HG02981 (cell line): Measurements from ENCODE around the gene PHYH.
"Not testable (repeated sequence)": the region's sequence is repeated elsewhere in the genome, so short reads cannot be mapped to it uniquely, and the experiment has no call there.

Source experiments
- ATAC-seq: cut with Tn5 transposase; IDR thresholded peaks from one replicate; pipeline ENCODE4 v1.9.1; 2021; ENCODE audit warnings: mild to moderate bottlenecking, moderate library complexity; ENCODE audit not compliant: unreplicated experiment

Gene PHYH

DNA sequence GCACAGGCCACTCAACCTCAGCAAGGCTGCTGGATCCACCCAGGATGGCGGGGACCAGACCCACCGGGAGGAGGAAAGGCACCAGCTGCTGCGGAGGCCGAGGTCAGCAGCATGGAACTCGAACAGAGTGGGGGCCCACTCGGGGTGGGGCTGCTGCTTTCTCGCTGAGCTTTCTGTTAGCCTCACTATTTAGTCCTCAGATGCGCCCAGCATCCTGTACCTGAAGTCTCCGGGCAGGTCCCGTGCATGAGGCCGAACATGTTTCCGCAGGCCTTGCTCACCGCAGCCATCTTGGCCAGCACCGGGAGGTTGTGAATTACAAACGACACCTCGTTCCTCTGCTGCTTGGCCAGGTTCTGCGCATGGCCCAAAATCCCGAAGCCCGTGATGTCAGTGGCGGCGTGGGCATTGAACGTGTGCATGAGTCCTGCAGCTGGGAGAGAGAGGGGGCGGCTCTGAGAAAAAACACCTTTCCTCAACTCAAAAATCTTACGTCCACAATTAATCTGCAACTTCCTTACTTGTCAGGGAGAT is 22.8 kb upstream of the PHYH start:
- ATAC-seq, result no peak

GRCh38 chr10:13321576-13321975 is 21.7 kb upstream of the PHYH start:
- ATAC-seq, result no peak

DNA sequence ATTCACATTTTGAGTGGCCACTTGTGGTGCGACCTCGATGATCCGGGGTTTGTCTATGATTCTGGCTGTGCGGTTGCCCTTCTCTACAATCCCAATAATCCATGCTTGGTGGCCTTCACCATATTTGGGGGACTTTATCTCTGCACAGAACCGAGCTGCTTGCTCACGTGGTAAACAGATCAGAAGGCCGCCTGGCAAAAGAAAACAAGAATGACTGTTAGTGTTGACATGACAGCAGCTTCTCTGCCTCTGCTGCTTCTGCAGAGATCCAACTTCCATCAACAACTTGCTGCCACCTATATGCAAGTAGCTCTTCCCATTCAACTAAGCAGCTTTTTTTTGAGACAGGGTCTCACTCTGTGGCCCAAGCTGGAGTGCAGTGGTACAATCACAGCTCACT is 19.3 kb upstream of the PHYH start:
- ATAC-seq, result no peak

- ATAC-seq, result no peak
These were observed 17.6 kb upstream of the PHYH start for GRCh38 chr10:13317474-13317873.

DNA sequence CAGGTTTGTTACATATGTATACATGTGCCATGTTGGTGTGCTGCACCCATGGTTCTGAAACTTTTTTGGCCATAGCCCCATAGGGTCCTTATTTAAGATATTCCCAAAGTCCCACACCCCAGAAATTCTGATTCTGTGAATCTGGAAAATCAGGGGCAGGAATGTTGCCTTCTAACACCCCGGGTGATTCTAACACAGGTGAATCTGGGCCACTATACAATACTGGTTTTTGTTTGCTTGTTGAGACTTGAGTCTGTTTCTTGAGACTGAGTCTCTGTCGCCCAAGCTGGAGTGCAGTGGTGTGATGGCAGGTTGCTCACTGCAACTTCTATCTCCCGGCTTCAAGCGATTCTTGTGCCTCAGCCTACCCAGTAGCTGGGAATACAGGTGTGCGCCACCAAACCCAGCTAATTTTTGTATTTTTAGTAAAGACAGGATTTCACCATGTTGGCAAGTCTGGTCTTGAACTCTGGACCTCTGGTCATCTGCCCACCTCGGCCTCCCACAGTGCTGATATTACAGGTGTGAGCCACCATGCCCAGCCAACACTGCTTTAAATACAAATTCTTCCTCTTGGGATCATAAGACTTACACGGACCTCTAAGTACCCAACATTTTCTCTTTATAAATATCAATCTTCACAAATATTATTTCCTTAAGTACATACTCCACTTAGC is 16.9 kb upstream of the PHYH start:
- ATAC-seq, result no peak

GRCh38 chr10:13315361-13315760 is 15.5 kb upstream of the PHYH start:
- no peak for ATAC-seq

- ATAC-seq, result no peak
These were observed 11.3 kb upstream of the PHYH start for GRCh38 chr10:13311177-13311575.

GRCh38 chr10:13310518-13311176 is 10.8 kb upstream of the PHYH start:
- no peak for ATAC-seq

DNA sequence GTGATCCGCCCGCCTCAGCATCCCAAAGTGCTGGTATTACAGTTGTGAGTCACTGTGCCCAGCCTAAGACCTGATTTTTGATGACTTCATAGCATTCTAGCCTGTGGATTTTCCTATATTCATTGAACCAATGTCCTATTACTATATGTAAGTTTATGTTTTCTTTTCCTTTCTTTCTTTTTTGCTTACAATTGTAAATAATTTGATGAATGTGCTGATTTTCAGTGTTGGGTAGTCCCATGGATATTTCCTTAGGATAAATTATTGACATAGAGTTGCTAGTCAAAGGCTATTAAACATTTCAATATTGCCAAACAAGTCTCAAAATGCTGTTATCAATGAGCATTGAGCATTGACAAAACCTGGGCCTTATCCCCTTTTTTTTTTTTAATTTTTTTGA is 9.9 kb upstream of the PHYH start:
- no peak for ATAC-seq

GRCh38 chr10:13308096-13308495 is 8.2 kb upstream of the PHYH start:
- no peak for ATAC-seq

- no peak for ATAC-seq
These were observed 6.2 kb upstream of the PHYH start for GRCh38 chr10:13306103-13306502.

- no peak for ATAC-seq
These were observed 3.1 kb upstream of the PHYH start for GRCh38 chr10:13302821-13303555.

DNA sequence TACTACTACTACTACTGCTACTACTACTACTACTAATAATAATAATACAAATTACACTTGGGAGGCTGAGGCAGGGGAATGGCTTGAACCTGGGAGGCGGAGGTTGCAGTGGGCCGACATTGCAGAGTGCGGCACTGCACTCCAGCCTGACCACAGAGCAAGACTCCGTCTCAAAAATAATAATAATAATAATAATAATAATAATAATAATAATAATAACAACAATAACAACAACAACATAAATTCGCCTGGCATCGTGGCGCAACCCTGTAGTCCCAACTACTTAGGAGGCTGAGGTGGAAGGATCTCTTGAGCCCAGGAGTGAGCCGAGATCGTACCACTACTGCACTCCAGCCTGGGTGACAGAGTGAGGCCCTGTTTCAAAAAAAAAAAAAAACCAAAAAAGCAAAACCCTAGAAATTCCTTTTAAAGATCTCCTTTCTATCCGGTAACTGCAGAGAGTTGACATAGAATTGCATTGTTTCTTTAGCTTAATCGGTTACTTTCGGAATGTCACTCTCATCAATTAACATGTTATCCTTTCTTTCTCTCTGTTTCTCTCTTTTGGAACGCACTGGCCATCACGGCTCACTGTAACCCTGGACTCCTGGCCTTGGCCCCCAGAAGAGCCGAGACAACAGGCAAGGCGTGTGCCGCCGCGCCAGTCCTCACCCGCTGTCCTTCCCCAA is 972 bp downstream of the PHYH start:
- ATAC-seq, result no peak

DNA sequence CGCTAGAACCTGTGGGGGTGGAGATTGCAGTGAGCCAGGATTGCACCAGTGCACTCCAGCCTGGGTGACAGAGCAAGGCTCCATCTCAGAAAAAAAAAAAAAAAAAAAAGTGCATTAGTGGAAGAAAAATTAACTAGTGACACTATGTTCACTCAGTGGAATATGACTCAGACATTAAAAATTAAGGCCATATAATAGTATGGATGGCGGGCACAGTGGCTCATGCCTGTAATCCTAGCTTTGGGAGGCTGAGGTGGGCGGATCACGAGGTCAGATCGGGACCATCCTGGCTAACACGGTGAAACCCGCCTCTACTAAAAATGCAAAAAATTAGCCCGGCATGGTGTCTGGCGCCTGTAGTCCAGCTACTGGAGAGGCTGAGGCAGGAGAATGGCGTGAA is 3.4 kb downstream of the PHYH start:
- no peak for ATAC-seq

GRCh38 chr10:13294784-13295183 is 5.1 kb downstream of the PHYH start:
- ATAC-seq, result no peak

GRCh38 chr10:13291821-13292773 is 7.8 kb downstream of the PHYH start:
- ATAC-seq, result no peak

DNA sequence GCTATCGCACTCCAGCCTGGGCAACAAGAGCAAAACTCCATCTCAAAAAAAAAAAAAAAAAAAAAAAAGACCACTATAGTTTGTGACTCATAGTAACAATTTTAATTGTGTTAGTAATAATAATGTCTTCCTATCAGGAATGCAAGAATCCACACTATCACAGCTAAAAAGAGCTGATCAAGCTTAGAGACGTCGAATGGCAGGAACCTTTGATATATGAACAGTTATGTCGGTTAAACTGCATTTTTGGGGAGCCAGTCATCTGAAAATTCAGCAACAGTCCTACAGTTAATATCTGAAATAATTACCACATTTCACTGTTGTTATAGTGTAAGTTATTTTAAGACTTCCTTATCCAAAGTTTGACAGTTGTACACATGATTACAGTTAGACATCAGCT is 8.8 kb downstream of the PHYH start:
- ATAC-seq, result no peak

GRCh38 chr10:13284050-13284449 is 15.8 kb downstream of the PHYH start:
- ATAC-seq, result no peak

- ATAC-seq, result not testable (repeated sequence)
These were observed 17.5 kb downstream of the PHYH start for GRCh38 chr10:13282348-13282747.

GRCh38 chr10:13276749-13277365 is 23.0 kb downstream of the PHYH start:
- ATAC-seq, result no peak
